AG09309 (cell line): ENCODE data around the gene L3MBTL4.

ENCODE experiments used
- DNase-seq: peaks from one replicate; pipeline ENCODE4 v3.0.0-alpha.2; 2010; ENCODE audit warnings: low read depth
- H3K4me3 ChIP-seq: 2 replicates; pipeline ENCODE4 v1.5.1; 2011; ENCODE audit warnings: mild to moderate bottlenecking, low read depth, low read length, moderate library complexity; ENCODE audit not compliant: control insufficient read depth
- TF ChIP-seq, protein P1 (sequence below): IDR thresholded peaks from 2 replicates; pipeline ENCODE4 v1.5.1; 2011; ENCODE audit warnings: mild to moderate bottlenecking, low read depth, low read length, inconsistent platforms; ENCODE audit not compliant: insufficient read depth, control insufficient read depth; ENCODE audit errors: missing control alignments

The L3MBTL4 gene

DNA sequence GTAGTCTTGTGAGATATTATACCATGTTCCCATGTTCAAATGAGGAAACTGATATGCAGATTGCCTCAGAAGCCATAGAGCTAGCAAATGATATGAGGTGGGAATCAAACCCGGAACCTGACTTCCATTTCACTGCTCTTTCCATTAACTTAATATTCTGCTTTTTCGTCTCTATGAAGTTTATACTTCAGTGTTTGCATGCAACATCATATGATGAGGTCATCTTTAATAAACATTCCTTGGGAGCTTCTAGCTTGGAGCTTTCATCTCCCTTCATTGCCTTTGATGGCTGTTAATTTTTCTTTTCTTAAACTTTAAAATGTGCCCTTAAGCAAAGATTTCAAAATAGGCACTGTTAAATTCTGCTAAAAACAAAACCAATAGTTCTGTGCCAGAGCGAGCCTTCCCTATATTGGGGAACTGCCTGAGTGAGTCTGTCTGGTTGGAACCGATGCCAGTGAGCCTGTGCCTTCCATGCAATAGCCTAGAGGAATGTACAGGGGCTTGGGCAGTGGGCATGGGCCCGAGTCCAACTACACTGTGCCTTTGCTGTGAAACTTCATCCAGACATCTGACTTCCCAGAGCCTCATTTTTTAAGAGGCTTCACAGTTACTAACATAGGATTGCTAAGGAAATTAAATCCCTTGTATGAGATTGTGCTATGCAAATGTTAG, 428.3 kb downstream of the L3MBTL4 start:
- H3K4me3 ChIP-seq = no peak overlapping the region
- TF ChIP-seq, protein P1, sequence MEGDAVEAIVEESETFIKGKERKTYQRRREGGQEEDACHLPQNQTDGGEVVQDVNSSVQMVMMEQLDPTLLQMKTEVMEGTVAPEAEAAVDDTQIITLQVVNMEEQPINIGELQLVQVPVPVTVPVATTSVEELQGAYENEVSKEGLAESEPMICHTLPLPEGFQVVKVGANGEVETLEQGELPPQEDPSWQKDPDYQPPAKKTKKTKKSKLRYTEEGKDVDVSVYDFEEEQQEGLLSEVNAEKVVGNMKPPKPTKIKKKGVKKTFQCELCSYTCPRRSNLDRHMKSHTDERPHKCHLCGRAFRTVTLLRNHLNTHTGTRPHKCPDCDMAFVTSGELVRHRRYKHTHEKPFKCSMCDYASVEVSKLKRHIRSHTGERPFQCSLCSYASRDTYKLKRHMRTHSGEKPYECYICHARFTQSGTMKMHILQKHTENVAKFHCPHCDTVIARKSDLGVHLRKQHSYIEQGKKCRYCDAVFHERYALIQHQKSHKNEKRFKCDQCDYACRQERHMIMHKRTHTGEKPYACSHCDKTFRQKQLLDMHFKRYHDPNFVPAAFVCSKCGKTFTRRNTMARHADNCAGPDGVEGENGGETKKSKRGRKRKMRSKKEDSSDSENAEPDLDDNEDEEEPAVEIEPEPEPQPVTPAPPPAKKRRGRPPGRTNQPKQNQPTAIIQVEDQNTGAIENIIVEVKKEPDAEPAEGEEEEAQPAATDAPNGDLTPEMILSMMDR = no peak
- no peak for DNase-seq

DNA sequence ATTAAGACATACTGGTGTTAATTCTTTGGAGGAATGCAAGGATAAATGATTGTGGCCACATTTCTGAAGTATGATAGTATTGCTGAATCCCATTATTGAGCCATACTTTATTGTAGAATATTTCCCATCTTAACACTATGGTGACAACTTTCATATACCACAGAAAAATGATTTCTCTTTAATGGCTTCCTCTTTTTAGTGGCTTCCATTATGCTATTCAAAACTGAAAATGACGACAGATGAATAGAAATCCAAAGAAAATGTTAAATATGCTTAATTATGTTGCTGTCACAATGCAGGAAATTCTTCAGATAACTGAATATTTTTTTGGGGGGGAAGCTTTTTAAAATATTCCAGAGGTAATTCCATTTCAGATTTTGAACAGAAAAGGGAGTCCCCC, 430.5 kb downstream of the L3MBTL4 start:
- H3K4me3 ChIP-seq = no peak overlapping the region
- DNase-seq = no peak
- TF ChIP-seq, protein P1 = no peak

DNA sequence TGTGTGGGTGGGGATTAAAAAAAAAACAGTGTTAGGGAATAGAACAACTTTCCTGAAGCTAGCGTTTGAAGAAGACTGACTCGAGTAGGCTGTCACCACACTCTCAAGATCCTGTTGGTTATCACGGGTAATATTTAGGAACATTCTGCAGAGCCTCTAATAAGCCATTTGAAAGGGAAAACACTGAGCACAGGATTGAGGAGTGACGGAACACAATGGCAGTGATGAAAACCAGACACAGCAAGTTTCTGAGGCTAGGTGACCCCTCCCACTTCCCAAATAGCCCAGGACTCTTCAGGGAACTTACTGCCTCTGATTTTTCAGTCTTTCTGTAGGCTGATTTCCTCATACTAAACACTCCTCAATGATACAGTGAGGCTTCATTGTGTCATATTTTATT, 431.2 kb downstream of the L3MBTL4 start:
- DNase-seq = no peak

DNA sequence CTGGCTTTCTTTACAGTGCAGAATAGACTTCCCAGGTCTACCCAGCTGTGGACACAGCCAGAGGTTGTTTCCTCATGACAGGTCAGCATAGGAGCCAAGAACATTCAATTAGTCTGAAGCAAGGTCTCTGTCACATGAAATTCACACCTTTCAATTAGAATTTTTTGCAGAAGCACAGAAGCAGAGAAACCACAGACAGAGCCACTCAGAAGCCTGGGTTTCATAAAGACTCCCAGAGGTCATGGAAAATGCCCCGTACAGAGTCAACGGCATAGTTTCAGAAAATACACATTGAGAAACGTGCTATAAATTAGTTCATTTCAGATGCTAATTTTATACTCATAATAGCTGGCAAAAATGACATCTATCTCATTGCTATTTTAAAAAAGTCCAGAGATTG, 432.4 kb downstream of the L3MBTL4 start:
- TF ChIP-seq, protein P1 = no peak
- no peak for DNase-seq
- no peak overlapping the region for H3K4me3 ChIP-seq

More for the DNA sequence above, 431.2 kb downstream of the L3MBTL4 start:
- TF ChIP-seq, protein P1 = no peak
- H3K4me3 ChIP-seq = no peak overlapping the region

DNA sequence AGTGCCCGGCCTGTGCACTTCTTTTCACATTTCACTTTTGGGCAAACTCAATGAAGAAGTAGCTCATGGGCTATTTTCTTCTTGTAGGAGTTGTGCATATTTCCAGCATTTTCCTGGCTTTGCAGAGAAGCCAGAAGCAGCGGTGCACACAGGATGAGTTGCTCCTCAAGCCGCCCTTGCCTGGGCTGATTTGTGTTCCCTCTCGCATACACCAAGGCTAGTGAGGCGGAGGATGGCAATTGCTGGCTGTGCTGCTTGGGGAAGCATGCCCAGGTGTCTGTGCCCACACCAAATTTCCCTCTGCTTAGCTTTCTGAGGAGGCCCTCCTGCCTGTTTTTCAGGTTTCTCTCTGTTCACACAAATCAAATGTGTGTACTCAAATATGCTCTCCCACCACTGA, 434.0 kb downstream of the L3MBTL4 start:
- TF ChIP-seq, protein P1 = no peak
- no peak overlapping the region for H3K4me3 ChIP-seq
- DNase-seq = no peak

DNA sequence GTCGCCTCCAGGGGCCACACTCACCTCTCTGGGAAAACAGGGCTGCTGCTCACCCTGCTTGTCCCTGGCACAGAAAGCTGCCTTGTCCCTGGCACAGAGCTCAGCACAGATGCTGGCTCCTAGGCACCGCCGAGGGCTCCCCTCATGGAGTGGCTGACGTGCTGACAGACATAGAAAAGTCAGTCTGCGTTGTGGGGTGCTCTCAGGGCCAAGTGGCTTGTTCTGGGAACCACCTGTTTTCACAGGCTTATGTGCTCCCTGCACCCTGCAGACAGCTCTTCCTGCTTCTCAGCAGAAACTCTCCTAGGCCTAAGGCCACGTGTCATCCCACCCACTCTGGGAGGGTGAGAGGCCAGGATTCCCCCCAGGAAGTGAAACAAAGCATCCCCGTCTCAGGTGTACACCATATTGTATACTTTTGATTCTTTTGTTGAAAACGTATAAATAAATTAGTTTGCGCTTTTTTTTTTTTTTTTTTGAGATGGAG, 434.7 kb downstream of the L3MBTL4 start:
- no peak overlapping the region for H3K4me3 ChIP-seq
- no peak for DNase-seq
- TF ChIP-seq, protein P1 = no peak
